ENCODE results near the gene COL6A3. TPM values are rescaled to one million over a fixed set of nuclear protein-coding genes. Genes with fewer than 3 reads are reported as not detected.
"Not testable (repeated sequence)": the region's sequence is repeated elsewhere in the genome, so short reads cannot be mapped to it uniquely, and the experiment has no call there.

The COL6A3 gene
- total RNA-seq, 4 donors from 2014 or later: 43.1 to 204 (median 62.4) TPM

- intact Hi-C loops (cut with DNase I; ENCODE audit: low total_unique reads): no loop called here
- no peak overlapping the region for H3K4me3 ChIP-seq (ENCODE audit: low read depth, poor library complexity, severe bottlenecking)
- peak in 1 of 2 donors; percentile 79 for DNase-seq (ENCODE audit: low spot score in 2 of 2)
- 86 to 87% methylated on average over 23 of the region's 23 CpGs for WGBS, 2 donors
- TF ChIP-seq POLR2A (IDR thresholded peaks at IDR 0.05): no peak
- TF ChIP-seq, protein P1, sequence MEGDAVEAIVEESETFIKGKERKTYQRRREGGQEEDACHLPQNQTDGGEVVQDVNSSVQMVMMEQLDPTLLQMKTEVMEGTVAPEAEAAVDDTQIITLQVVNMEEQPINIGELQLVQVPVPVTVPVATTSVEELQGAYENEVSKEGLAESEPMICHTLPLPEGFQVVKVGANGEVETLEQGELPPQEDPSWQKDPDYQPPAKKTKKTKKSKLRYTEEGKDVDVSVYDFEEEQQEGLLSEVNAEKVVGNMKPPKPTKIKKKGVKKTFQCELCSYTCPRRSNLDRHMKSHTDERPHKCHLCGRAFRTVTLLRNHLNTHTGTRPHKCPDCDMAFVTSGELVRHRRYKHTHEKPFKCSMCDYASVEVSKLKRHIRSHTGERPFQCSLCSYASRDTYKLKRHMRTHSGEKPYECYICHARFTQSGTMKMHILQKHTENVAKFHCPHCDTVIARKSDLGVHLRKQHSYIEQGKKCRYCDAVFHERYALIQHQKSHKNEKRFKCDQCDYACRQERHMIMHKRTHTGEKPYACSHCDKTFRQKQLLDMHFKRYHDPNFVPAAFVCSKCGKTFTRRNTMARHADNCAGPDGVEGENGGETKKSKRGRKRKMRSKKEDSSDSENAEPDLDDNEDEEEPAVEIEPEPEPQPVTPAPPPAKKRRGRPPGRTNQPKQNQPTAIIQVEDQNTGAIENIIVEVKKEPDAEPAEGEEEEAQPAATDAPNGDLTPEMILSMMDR (IDR thresholded peaks at IDR 0.05): no peak
These were observed 53.8 kb downstream of the COL6A3 start for GRCh38 chr2:237359894-237360780.

DNA sequence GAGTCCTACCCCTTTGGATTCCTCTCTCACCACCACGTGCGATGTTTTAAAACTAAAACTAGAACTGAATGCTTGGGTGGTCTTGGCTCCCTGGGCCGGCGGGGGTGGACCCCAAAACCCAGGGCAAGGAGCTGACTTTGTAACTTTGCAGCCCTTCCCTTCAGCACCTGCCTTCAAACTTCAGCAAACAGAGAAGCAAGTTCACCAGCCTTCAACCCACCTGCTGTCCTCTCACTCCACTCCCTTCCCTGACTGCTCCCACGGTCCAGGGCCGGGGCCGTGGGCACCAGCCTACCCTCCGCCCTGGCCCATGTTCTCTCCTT lies 54.5 kb downstream of the COL6A3 start:
- intact Hi-C loops (cut with DNase I; ENCODE audit: low total_unique reads): no loop called here
- peak in 1 of 2 donors; percentile 52 for DNase-seq (ENCODE audit: low spot score in 2 of 2)
- no peak for TF ChIP-seq POLR2A (IDR thresholded peaks at IDR 0.05)
- TF ChIP-seq, protein P1 (IDR thresholded peaks at IDR 0.05): no peak
- H3K4me3 ChIP-seq (ENCODE audit: low read depth, poor library complexity, severe bottlenecking): no peak overlapping the region
- 72 to 81% methylated on average over 8 of the region's 8 CpGs for WGBS, 2 donors

GRCh38 chr2:237358721-237359517 lies 55.0 kb downstream of the COL6A3 start:
- intact Hi-C loops (cut with DNase I; ENCODE audit: low total_unique reads): no loop called here
- DNase-seq (ENCODE audit: low spot score in 2 of 2): peak in 1 of 2 donors; percentile 10
- H3K4me3 ChIP-seq (ENCODE audit: low read depth, poor library complexity, severe bottlenecking): no peak overlapping the region
- WGBS, 2 donors: 64 to 69% methylated on average over 9 of the region's 9 CpGs
- TF ChIP-seq, protein P1 (IDR thresholded peaks at IDR 0.05): no peak
- TF ChIP-seq POLR2A (IDR thresholded peaks at IDR 0.05): no peak

- DNase-seq (ENCODE audit: low spot score in 2 of 2): no peak
- intact Hi-C loops (cut with DNase I; ENCODE audit: low total_unique reads): no loop called here
- 90 to 100% methylated on average over 5 of the region's 5 CpGs for WGBS, 2 donors
- TF ChIP-seq, protein P1 (IDR thresholded peaks at IDR 0.05): no peak
- TF ChIP-seq POLR2A (IDR thresholded peaks at IDR 0.05): no peak
- H3K4me3 ChIP-seq (ENCODE audit: low read depth, poor library complexity, severe bottlenecking): no peak overlapping the region
These were observed 58.3 kb downstream of the COL6A3 start for GRCh38 chr2:237355701-237356100.

- TF ChIP-seq, protein P1 (IDR thresholded peaks at IDR 0.05): no peak
- no peak for TF ChIP-seq POLR2A (IDR thresholded peaks at IDR 0.05)
- intact Hi-C loops (cut with DNase I; ENCODE audit: low total_unique reads): no loop called here
- 38 to 39% methylated on average over 8 of the region's 8 CpGs for WGBS, 2 donors
- peak in 1 of 2 donors; percentile 49 for DNase-seq (ENCODE audit: low spot score in 2 of 2)
- H3K4me3 ChIP-seq (ENCODE audit: low read depth, poor library complexity, severe bottlenecking): no peak overlapping the region
These were observed 59.1 kb downstream of the COL6A3 start for GRCh38 chr2:237354892-237355291.

DNA sequence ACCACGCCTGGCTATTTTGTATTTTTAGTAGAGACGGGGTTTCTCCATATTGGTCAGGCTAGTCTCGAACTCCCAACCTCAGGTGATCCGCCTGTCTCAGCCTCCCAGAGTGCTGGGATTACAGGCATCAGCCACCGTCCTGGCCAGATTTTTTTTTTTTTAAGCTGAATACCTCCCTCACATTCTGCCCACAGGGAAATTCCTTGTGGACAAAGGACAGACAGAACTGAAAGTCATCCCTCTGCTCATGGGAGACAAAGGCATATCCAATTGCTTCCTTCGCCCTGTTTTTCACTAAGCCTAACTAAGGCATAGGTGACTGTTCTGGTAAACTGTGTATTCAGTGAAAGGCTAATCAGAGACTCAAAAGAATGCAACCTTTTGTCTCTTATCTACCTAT lies 59.8 kb downstream of the COL6A3 start:
- intact Hi-C loops (cut with DNase I; ENCODE audit: low total_unique reads); DNase-seq (ENCODE audit: low spot score in 2 of 2); H3K4me3 ChIP-seq (ENCODE audit: low read depth, poor library complexity, severe bottlenecking): not testable (repeated sequence)
- 65 to 66% methylated on average over 6 of the region's 6 CpGs for WGBS, 2 donors

Measured in lower leg skin (tissue), 4 donors.